ENCODE measurements around the gene HEYL.
A peak's percentile ranks its signal among the peaks of the same experiment; 100 is the strongest.

Gene HEYL

DNA sequence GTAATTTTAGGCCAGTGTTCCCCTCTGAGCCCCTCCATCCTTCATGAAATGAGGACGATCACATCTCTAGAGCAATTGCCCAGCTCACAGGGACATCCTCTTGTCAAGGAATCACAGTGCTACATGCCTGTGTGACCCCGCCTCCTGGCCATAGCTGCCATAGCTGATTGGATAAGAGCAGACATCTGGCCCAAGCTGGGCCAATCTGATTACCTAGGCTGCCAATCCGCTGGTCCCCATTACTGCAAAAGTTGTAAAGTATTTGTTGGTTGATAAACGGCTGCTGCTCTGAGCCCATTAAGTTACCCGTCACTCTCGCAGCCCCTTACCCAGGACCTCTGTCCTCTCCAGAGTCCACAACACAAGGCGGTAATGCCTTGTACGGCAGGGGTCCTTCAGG, 24.1 kb upstream of the HEYL start:
- no peak for DNase-seq (ENCODE audit: low read depth)

- DNase-seq (ENCODE audit: low read depth): no peak
Measured at GRCh38 chr1:39662861-39663260, 23.4 kb upstream of the HEYL start.

DNA sequence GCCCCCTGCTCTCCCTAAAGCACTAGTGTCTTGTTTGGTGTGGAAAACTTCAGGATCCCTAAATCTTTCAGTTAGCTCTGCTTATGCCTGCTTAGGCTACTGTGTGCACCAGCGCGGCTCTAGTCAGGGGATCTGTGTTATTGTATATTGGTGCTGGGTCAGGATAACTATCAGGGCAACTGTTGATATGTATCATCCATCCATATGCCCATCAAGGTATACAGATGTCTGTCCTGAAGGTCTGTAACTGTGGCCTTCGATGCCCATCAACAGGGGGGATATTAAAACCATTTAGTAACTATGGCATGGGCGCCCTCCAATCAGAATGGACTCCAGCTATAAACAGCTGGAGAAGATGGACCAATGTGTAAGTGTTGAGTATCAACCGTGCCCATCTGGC, 20.1 kb upstream of the HEYL start:
- no peak for DNase-seq (ENCODE audit: low read depth)

DNA sequence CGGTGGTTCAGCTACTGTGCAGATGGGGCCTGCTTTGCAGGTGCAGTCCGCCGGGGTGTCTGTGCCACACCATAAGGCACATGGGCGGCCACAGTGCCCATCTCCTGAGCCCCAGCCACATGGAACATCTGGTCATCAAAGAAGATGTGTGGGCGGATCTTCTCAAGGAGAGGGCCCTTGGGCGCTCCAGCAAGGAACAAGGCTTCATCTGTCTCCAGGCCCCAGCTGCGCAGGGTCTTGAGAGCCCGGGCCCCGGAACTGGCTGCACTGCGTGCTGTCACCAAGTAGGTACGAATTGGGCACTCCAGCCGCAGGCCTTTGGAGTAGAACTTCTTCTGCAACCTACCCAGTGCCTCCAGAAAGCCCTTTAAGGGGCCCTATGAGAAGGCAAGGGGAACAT, 19.7 kb upstream of the HEYL start:
- DNase-seq (ENCODE audit: low read depth): no peak

DNA sequence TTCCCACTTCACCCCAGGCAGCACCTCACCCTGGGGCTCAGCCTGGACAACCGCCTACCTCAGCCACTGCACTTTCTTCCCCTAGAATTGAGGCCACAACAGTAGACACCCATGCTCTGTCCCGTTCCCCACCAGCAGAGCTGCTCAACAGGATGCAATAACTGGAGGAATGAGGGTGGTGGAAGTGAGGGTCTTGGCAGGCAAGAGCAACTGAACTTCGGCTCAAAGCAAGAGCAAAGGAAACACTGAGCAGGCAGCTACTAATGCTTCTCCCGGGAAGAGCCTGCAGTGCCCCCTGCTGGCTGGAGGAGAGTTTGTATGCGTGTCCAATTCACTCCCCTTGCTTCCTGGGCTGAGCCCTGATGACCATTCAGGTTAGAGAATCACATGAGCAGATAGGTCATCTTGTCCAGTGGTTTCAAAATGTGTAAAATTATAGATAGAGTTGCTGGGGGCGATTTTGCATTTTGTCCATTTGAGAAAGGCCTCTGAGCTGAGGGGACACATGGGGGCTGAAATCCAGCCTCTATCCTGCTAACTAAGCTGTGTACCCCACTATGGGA, 18.6 kb upstream of the HEYL start:
- peak; percentile 47 for DNase-seq (ENCODE audit: low read depth)

GRCh38 chr1:39657402-39657801, 18.0 kb upstream of the HEYL start:
- no peak for DNase-seq (ENCODE audit: low read depth)

- no peak for DNase-seq (ENCODE audit: low read depth)
Measured at GRCh38 chr1:39656391-39656790, 16.9 kb upstream of the HEYL start.

GRCh38 chr1:39655578-39656268, 16.3 kb upstream of the HEYL start:
- DNase-seq (ENCODE audit: low read depth): no peak

DNA sequence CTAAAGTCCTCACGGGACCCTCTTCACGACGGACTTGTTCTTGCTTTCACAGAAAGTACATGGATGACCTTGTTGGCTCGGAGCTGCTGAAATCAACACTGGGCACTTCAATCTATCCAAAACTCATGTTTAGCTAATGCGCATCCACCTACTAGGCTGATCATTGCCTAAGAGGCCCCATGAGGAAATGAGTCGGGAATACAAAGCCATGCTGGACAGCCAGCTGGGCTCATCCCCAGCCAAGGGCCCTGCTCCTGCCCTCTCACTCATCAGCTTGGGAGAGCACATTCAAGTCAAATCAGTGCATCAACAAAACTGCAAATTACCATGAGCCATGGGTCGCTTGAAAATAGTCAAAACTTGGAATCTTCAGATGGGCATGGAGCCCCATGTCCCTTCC, 14.8 kb upstream of the HEYL start:
- no peak for DNase-seq (ENCODE audit: low read depth)

- peak; percentile 75 for DNase-seq (ENCODE audit: low read depth)
Measured at GRCh38 chr1:39653546-39654031, 14.1 kb upstream of the HEYL start.

- no peak for DNase-seq (ENCODE audit: low read depth)
Measured at GRCh38 chr1:39652554-39652953, 13.1 kb upstream of the HEYL start.

DNA sequence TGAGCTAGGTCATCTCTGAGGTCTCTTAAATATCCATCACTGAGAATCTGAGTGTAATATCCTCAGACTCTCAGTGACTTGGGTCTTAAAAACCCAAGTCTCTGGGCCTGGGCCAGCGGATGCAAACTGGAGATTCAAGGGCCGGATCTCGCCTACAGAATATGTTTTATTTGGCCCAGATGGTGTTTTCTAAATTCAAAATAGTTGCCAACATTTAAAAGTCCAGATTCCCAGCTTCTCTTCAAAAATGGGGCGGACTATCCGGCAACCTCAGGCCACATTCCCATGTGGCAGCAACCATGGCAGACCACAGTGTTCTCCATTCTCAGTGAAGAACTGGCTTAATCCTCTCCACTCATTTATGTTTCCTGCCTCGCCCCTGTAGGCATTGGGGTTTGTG, 12.7 kb upstream of the HEYL start:
- DNase-seq (ENCODE audit: low read depth): no peak

- DNase-seq (ENCODE audit: low read depth): no peak
Measured at GRCh38 chr1:39650431-39650830, 11.0 kb upstream of the HEYL start.

DNA sequence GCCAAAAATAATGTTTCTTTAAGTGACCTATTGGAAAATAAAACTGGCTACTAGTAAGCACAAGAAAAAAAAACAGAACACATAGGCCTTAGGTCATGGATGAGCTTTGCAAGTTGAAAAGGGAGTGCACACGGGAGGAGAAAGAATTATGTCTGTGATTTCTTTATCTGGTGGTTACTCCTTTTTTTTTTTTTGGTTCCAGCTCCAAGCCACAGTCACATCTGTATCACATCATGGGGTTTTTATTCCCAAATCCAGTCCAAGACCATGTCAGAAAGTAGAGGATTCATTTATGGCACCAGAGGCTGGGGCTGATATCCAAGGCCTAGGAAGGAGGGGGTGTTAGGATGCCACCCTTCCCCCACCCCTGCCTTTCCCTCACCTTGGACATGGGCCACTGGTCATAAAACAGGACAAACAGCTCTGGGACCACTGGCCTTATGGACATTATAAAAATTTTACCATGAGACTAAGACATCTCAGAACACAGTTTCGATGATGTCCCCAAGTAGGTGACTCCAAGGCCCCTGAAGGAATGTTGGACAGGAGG, 10.3 kb upstream of the HEYL start:
- no peak for DNase-seq (ENCODE audit: low read depth)

GRCh38 chr1:39648496-39648895, 9.1 kb upstream of the HEYL start:
- no peak for DNase-seq (ENCODE audit: low read depth)

GRCh38 chr1:39647247-39647646, 7.8 kb upstream of the HEYL start:
- DNase-seq (ENCODE audit: low read depth): no peak

DNA sequence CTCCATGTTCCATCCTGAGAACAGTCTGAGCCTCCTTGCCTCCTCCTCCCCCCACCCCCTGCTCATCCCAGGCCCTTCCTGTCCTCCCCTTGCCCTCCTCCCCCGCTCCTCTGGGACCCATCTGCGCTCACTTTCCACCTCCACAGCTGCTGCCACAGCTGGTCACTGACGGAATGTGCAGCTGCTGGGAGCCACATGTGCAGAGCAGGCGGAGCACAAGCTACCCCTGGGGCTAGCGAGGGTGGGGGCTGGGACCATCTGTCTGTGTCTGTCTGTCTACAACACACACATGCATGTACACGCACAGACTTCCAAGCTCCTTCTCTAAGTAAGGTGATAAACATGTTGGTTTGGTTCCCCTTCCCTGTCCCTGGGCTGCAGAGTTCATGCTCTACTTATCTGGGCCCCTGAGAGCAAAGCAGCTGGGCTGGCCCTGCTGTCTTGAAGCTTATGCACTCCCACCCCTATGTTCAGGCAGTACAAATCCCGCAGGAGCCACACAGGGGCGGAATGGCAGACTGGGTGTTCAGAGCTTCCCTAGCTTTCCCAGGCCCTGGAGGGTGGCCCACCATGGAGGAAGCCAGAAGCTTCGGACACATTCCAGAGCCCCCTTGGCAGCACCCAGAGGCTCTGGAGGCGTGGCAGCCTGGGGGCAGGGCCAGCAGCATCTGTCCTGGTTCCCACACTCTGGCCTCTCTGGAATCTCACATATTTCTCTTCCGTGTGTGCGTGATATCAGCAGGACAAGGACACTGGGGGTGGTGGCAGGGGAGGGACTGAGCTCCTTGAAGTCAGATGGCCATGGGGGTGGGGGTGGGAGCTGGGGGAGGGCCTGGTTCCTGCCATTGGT, 7.0 kb upstream of the HEYL start:
- DNase-seq (ENCODE audit: low read depth): peak; percentile 32

DNA sequence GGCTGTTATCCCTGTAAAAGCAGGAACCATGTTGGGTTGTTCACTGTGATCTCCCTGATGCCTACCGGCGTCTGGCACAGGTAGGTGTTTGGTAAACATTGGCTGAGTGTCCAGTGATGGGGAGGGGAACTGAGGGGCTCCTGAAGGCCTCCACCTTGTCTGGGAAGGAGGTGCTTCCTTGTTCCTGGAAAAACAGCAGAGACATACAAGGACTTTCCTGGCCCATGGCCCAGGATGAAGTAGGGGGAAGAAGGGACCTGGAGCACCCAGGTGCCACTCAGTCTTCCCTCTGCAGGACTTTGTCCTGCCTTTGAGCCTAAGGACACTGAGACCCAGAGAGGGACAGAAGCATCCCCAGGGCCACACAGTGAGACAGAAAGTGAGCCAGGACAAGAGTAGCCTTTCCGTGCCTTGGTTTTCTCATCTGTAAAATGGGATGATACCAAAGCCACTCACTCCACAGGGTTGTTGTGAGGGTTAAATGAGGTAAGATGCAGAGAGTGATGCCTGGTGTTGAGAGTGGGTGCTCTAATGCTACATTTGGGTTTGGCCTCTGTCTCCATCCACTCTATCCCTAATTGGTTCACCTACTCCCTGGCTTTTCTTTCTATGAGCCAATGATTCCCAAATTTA, 6.1 kb upstream of the HEYL start:
- no peak for DNase-seq (ENCODE audit: low read depth)

DNA sequence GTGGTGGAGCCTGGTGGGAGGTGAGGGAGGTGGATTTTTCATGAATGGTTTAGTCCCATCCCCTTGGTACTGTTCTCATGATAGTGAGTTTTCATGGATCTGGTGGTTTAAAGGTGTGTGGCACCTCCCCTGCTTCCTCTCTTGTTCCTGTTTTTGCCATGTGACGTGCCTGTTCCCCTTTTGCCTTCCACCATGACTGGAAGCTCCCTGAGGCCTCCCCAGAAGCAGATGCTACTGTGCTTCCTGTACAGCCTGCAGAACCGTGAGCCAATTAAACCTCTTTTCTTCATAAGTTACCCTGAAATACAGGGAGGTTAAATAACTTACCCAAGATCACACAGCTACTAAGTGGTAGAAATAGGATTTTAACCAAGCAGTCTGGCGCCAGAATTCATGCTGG, 4.3 kb upstream of the HEYL start:
- no peak for DNase-seq (ENCODE audit: low read depth)

DNA sequence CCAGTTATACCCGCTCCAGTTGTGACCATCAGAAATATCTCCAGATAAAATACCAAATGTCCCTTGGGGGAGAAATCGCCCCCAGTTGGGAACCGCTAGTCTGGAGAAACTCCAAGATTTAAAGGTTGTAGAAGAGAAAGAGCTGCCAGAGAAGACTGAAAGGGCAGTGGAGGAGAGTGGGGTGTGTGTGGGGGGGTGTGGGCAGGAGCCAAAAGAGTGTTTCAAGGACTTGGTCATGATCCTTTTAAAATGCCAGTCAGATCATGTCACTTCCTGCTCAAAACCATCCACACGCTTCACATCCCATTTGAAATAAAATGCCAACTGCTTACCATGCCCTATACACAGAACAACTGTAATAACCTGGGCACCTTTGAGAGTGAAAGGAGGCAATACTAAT, 3.4 kb upstream of the HEYL start:
- no peak for DNase-seq (ENCODE audit: low read depth)

- DNase-seq (ENCODE audit: low read depth): no peak
Measured at GRCh38 chr1:39640861-39641260, 1.4 kb upstream of the HEYL start.

GRCh38 chr1:39638965-39639304, 508 bp downstream of the HEYL start:
- no peak for DNase-seq (ENCODE audit: low read depth)

GRCh38 chr1:39637361-39637760, 2.1 kb downstream of the HEYL start:
- DNase-seq (ENCODE audit: low read depth): no peak
